HUES48 (cell line): ENCODE data around the gene RNF4.

Source experiments
- H3K27ac ChIP-seq: one replicate; pipeline ENCODE4 v1.7.0; 2013; ENCODE audit warnings: low read depth, low read length, inconsistent platforms
- H3K27me3 ChIP-seq: 2 replicates; pipeline ENCODE4 v1.6.1; 2013; ENCODE audit warnings: mild to moderate bottlenecking, low read length; ENCODE audit not compliant: control insufficient read depth, insufficient read depth
- H3K36me3 ChIP-seq: 2 replicates; pipeline ENCODE4 v1.6.1; 2013; ENCODE audit warnings: low read length; ENCODE audit not compliant: control insufficient read depth, insufficient read depth
- H3K4me1 ChIP-seq: 2 replicates; pipeline ENCODE4 v1.6.1; 2013; ENCODE audit warnings: mild to moderate bottlenecking, low read length; ENCODE audit not compliant: control insufficient read depth, insufficient read depth
- H3K4me3 ChIP-seq: 2 replicates; pipeline ENCODE4 v1.5.1; 2013; ENCODE audit warnings: mild to moderate bottlenecking, low read depth, low read length
- H3K9ac ChIP-seq: 2 replicates; pipeline ENCODE4 v1.6.1; 2013; ENCODE audit warnings: mild to moderate bottlenecking, low read depth, low read length, moderate library complexity
- H3K9me3 ChIP-seq: 2 replicates; pipeline ENCODE4 v1.6.1; 2013; ENCODE audit warnings: low read length; ENCODE audit not compliant: control insufficient read depth, insufficient read depth

RNF4 gene

DNA sequence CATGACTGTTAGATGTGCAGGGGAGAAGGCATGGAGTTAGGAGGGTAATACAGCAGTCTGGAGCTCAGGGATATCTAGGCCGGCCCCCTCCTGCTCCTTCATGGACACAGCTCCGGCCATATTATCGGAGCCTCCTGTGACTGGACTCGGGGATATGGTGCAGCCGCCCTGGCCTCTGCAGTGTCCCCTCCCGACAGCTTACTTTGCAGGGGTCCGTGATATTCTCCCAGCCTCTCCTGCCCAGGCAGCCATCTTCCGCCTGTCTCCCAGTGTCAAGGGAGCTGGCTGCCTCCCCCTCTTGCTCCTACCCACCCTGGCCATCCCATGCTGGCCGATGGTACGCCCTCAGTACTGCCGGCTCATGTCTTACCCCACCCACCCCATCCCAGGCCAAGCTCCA lies 19.9 kb upstream of the RNF4 start:
- H3K27ac ChIP-seq: no peak overlapping the region
- no peaks in the 10 kb centered on the region for H3K9me3 ChIP-seq
- no peaks in the 10 kb centered on the region for H3K4me1 ChIP-seq
- H3K9ac ChIP-seq: no peak overlapping the region
- no peaks in the 10 kb centered on the region for H3K27me3 ChIP-seq
- no peaks in the 10 kb centered on the region for H3K36me3 ChIP-seq
- H3K4me3 ChIP-seq: no peak overlapping the region

DNA sequence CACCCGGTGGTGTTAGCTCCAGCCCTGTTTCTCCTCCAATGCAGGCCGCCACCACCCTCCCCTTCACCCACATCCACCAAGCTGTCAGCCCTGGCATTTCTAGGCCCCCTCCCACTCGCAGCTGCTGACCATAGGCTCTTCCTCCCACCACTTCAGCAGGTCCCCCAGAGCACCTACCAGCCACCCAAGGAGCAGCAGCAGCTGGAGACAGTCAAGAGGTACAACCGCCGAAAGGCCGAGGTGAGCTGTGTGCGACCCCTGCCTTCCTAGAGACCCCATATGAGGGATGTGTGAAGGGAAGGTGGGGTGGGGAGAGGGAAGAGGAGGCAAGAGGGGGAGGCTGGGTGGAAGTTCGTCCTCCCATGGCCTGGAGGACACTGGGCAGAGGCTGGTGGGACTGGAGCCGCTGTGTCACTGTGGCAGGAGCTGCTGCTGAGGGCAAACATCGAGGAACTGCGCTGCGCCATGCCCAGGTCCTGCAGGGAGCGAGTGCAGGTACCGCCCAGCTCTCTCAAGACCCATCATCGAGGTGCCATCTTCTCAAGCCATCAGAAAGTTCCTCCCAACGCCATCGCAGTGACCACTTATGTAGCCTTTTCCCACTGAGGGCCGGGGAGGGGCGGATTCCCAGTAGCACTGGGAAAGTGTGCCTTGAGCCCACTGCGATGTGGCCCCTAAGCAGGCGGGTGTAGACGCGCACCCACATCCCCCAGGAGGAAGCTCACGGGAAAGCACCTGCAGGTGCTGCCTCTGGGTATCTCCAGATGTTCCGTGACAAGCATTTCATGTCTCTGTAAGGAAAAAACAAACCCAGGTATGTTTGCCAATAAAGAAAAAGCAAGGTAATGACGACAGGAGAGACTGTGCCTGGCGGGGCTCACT lies 19.2 kb upstream of the RNF4 start:
- Histone ChIP-seq H3K4me1 (no peaks in the 10 kb centered on the region), H3K4me3 (no peak overlapping the region), H3K9me3 (no peaks in the 10 kb centered on the region), H3K27ac (no peak overlapping the region), H3K9ac (no peak overlapping the region), H3K36me3 (no peaks in the 10 kb centered on the region), H3K27me3 (no peaks in the 10 kb centered on the region)

DNA sequence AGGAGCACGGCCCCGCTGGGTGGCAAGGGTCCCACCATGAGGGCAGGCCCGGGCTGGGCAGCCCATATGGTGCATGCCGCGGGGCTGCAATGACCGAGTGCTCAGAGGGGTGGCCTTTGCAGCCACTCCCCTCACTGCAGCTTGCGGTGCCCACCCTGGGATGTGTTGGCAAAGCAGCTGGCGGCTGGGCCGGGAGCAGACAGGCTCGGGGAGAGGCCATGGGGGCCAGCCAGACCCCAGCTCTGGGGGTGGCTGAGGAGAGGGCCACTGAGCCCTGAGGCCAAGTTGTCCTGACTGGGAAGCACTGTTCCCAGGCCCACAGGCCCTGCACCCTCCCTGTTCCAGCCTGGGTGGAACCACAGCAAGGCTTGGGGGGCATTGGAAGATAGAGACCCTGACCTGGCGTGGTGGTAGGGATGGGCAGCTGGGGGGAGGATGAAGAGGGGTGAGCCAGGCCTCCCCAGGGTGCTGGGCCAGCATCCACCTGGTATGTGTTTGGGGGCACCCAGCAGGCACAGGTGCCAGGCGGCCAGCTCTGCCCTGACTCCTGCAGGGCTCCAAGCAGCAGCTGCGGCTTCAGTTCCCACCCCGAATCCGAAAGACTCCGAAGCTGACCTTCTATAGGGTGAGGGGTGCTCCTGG lies 18.4 kb upstream of the RNF4 start:
- no peaks in the 10 kb centered on the region for H3K9me3 ChIP-seq

DNA sequence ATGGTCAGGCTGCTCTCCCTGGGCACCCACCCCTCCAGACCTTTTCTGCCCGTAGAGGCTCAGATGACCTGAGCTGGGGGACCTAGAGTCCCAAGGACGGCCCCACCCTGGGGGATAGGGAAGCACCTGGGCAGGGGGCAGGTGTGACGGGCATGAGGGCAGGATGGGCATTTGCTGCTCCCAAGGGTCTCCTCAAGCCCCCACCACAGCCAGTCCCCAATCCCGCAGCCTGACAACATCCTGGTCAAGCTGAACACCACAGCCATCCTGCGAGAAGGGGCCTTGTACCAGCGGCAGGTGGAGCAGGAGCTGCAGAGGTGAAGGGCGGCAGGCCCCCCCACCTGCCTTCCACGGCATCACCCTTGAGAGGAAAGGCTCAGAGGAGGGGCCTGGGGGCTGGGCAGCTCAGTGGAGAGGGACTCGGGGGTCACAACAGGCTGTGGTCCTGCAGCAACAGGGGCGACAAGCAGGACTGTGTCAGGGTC lies 17.8 kb upstream of the RNF4 start:
- H3K9ac ChIP-seq: no peak overlapping the region
- no peaks in the 10 kb centered on the region for H3K27me3 ChIP-seq
- H3K4me3 ChIP-seq: no peak overlapping the region
- H3K4me1 ChIP-seq: no peaks in the 10 kb centered on the region
- H3K27ac ChIP-seq: no peak overlapping the region
- no peaks in the 10 kb centered on the region for H3K9me3 ChIP-seq
- no peaks in the 10 kb centered on the region for H3K36me3 ChIP-seq

More for the DNA sequence above, 18.4 kb upstream of the RNF4 start:
- H3K4me3 ChIP-seq: no peak overlapping the region
- no peak overlapping the region for H3K27ac ChIP-seq
- H3K9ac ChIP-seq: no peak overlapping the region
- no peaks in the 10 kb centered on the region for H3K36me3 ChIP-seq
- H3K4me1 ChIP-seq: no peaks in the 10 kb centered on the region
- no peaks in the 10 kb centered on the region for H3K27me3 ChIP-seq

DNA sequence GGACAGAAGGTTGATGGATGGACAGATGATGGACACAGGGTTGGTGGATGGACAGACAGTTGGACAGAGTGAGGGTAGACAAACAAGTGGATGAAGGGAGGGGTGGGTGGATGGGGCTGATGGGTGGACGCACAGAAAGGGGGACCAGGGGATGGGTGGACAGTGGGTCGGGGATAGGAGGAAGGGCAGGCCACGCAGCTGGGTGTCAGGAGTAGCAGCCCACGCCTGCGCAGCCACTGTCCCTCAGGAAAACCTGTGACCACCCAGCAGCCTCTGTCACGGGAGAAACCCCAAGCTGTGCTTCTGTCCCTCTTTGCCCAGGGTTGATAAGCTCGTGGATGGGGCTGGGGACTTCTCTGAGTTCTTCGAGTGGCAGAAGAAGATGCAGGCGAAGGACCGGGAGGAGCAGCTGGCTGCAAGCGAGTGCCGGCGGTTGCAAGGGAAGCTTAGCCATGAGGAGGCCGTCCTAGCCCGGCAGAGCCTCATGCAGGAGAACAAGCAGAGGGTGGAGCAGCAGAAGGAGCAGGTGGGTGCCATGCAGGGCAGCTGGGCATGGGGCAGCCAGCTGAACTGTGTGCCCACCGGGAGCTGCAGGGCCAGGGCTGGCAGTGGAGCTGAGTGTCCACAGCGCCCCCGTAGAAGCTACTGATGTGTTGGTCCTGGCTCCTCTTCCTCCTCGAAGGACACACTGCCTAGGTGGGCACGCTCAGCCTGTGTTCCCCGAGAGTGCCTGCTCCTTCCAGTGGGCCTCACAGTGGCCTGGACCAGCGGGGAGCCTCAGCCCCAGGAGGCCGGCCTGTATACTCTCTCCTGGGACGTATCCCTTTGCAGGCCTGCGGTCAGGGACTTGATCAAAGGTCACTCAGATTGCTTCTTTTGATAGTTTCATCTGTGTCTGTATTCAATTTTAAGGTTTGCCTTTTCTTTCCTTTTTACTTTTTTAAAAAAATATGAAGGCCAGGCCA lies 16.8 kb upstream of the RNF4 start:
- Histone ChIP-seq H3K9ac (no peak overlapping the region), H3K9me3 (no peaks in the 10 kb centered on the region), H3K27ac (no peak overlapping the region), H3K27me3 (no peaks in the 10 kb centered on the region), H3K4me3 (no peak overlapping the region), H3K4me1 (no peaks in the 10 kb centered on the region), H3K36me3 (no peaks in the 10 kb centered on the region)

DNA sequence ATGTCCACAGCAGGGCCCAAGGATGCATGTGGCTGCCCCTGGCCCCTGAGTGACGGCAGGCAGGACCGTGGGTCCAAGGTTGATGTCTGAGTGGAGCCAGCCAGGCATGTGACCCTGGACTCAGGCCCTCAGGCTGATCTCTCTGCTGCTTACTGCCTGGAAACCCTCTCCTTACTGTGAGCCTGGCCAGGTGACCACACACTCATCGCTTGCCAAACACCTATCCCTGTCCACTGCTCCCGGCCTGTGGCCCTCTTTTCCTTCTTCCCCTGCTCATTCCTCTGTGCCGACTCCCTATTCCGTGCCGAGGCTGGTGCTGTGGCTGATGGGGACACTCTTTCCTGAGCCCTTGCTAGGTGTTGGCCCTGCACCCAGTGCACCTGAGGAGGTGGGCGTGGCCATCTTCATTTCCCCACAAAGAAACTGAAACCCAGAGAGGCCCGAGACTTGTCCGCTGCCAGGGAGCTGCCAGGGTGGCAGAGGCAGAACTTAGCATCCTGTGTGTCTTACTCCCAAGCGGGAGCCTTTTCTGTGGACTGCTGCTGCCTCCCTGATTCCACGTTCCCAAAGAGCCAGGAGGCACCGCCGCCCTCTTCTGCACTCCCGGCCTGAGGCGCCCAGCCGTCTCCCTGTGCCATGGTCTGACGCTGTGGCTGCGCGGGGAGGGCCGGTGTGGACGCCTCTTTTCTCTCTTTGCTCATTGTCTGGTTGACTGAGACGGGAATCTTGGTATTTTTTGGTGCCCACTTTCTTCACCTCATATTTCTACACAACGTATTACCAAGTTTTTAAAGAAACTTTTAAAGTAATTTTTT lies 11.2 kb upstream of the RNF4 start:
- no peak overlapping the region for H3K27ac ChIP-seq
- H3K27me3 ChIP-seq: peaks cover 14% of the 10 kb centered on the region
- H3K36me3 ChIP-seq: no peaks in the 10 kb centered on the region
- peaks cover 10% of the 10 kb centered on the region; the same call in 1 of the 2 replicates for H3K4me1 ChIP-seq
- no peak overlapping the region for H3K4me3 ChIP-seq
- H3K9ac ChIP-seq: no peak overlapping the region
- H3K9me3 ChIP-seq: no peaks in the 10 kb centered on the region

DNA sequence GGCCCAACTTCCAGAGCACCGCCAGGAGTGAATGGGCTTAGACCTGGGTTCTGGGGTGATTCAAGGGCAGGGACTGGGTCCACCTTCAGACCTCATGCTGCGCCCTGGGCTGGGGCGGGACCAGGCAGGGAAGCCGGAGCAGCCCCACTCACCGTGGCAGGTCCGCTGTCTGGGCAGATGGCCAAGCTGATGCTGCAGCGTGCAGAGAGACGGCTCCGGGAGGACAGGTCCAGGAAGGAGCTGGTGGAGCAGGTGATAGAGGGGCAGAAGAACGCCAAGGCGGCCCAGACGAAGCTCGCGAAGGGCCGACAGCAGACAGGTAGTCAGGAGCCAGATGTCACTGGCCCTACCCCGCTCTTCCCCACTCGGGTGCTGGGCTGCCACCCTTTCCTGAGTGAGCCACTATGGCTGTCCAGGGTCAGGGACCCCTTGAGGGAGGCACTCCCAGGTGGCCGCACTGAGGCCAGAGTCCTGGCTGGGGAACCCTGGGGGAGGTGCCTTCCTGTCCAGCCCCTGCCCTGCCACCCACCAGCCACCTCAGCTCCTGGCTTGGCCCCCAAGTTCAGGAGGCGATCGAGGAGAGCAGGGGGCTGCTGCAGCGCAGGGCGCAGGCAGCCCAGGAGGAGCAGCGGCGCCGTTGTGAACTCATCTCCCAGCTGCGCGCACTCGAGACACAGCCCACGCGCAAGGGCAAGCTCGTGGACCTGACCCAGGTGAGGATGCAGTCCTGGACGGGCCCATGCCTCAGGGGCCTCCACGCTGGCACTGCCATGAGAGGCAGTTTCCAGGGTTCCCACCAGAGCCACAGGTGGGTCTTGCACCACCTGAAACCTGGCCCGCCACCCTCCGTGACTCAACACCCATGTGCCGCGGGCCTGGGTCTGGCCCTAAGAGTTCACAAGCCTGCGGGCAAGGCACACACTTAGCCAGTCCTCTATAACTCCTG lies 10.1 kb upstream of the RNF4 start:
- Histone ChIP-seq H3K4me3 (no peak overlapping the region), H3K4me1 (peaks cover 14% of the 10 kb centered on the region; the same call in 1 of the 2 replicates), H3K27ac (no peak overlapping the region), H3K27me3 (peaks cover 23% of the 10 kb centered on the region), H3K9ac (no peak overlapping the region), H3K9me3 (no peaks in the 10 kb centered on the region), H3K36me3 (no peaks in the 10 kb centered on the region)

DNA sequence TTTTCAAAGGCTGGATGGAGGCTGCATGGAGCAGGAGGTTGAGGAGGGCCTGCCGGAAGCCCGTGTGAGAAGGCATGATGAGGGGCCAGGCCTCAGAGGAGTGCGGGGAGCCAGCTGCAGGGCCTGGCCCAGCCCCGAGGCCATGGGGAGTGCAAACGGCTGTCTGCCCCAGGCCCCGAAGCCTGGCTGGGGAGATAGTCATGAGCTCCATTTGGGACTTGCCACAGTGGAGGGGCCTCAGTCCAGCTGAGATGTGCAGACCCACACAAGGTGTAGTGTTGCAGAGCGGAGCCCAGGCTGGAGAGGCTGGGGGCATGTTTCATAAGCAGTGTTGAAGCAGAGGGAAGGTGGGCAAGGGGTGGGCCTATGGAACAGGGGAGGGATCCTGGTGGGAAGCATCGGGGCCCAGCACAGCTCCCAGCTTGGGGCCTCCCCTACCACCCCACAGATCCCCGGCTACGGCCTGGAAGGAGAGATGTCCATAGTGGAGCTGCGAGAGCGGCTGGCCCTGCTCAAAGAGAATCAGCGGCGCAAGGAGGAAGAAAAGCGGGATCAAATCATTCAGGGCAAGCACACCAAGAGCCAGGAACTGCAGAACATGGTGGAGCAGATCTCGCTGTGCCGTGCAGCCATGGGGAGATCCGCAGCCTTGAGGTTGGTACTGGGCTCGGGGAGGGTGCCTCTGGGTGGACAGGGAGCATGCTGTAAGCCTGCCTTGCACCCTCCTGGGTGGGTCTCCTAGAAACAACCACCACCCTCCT lies 9.1 kb upstream of the RNF4 start:
- Histone ChIP-seq H3K27me3 (peaks cover 23% of the 10 kb centered on the region), H3K27ac (no peak overlapping the region), H3K9me3 (no peaks in the 10 kb centered on the region), H3K4me3 (no peak overlapping the region), H3K9ac (no peak overlapping the region), H3K4me1 (peaks cover 14% of the 10 kb centered on the region; the same call in 1 of the 2 replicates), H3K36me3 (no peaks in the 10 kb centered on the region)
